ENCODE data around the gene DAP. TPM values are rescaled to one million over a fixed set of nuclear protein-coding genes. Genes with fewer than 3 reads are reported as not detected.

The DAP gene
- total and polyA plus RNA-seq, 2 donors from 2014 or later, result 123 to 133 TPM

DNA sequence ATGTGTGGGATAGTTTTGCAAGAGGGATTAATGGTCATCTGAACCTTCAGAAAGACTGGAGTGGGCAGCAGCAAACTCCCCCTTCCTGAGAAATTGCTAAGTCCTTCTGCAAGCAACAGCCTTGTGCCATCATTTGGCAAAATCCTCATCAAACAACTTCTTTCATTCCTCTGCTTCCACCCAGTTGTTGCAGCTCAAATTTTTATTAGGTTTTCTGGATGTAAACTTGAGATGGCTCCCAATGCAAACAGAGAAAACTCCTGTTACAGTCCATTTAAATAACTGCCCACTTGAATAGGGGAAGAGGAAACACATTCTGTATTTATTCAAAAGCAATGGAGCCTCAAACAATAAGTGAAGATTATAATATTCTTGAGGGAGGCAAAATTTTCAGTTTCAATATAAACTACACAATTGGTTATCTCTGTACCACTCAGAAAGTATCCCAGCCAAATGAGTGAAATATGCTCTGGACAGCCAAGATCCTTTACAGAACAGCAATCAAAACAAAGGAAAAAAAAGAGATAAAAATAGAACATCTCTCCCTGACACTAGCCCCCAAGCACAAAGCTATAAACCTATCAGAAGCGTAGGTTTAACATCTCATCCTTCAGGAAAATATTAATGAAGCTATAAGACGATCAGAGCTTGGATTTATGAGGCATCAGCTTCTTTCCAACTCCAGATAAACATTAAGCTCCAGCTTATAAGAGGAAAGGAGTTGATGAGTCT lies 17.3 kb upstream of the DAP start:
- intact Hi-C loops (cut with DNase I), result no loop called here
- peak in 2 of 5 donors; percentile 45 to 65 for DNase-seq
- H3K4me1 ChIP-seq (ENCODE audit: control insufficient read depth in 2 of 3, insufficient read depth in 2 of 3, low read depth in 1 of 3, low read length in 3 of 3), result no peaks in the 10 kb centered on the region
- no peak overlapping the region for H3K9ac ChIP-seq (ENCODE audit: low read length in 3 of 3)
- no peak for FAIRE-seq
- no peak overlapping the region for H3K4me3 ChIP-seq (ENCODE audit: low read length in 3 of 3)
- H3K36me3 ChIP-seq (ENCODE audit: control insufficient read depth in 2 of 3, insufficient read depth in 3 of 3, low read length in 3 of 3), result no peaks in the 10 kb centered on the region
- no peak overlapping the region for H3K27ac ChIP-seq (ENCODE audit: low read depth in 2 of 2, low read length in 2 of 2)
- TF ChIP-seq, protein P1, sequence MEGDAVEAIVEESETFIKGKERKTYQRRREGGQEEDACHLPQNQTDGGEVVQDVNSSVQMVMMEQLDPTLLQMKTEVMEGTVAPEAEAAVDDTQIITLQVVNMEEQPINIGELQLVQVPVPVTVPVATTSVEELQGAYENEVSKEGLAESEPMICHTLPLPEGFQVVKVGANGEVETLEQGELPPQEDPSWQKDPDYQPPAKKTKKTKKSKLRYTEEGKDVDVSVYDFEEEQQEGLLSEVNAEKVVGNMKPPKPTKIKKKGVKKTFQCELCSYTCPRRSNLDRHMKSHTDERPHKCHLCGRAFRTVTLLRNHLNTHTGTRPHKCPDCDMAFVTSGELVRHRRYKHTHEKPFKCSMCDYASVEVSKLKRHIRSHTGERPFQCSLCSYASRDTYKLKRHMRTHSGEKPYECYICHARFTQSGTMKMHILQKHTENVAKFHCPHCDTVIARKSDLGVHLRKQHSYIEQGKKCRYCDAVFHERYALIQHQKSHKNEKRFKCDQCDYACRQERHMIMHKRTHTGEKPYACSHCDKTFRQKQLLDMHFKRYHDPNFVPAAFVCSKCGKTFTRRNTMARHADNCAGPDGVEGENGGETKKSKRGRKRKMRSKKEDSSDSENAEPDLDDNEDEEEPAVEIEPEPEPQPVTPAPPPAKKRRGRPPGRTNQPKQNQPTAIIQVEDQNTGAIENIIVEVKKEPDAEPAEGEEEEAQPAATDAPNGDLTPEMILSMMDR (IDR thresholded peaks at IDR 0.05; ENCODE audit: borderline replicate concordance, extremely low read depth, insufficient read depth), result no peak
- H3K9me3 ChIP-seq (ENCODE audit: control insufficient read depth in 2 of 3, insufficient read depth in 1 of 3, low read length in 3 of 3), result no peaks in the 10 kb centered on the region
- no peaks in the 10 kb centered on the region for H3K27me3 ChIP-seq (ENCODE audit: control insufficient read depth, insufficient read depth, low read length)

GRCh38 chr5:10775646-10776045 lies 14.6 kb upstream of the DAP start:
- Histone ChIP-seq H3K9me3 (ENCODE audit: control insufficient read depth in 2 of 3, insufficient read depth in 1 of 3, low read length in 3 of 3) (no peaks in the 10 kb centered on the region), H3K27ac (ENCODE audit: low read depth in 2 of 2, low read length in 2 of 2) (no peak overlapping the region), H3K9ac (ENCODE audit: low read length in 3 of 3) (no peak overlapping the region), H3K27me3 (ENCODE audit: control insufficient read depth, insufficient read depth, low read length) (no peaks in the 10 kb centered on the region), H3K4me1 (ENCODE audit: control insufficient read depth in 2 of 3, insufficient read depth in 2 of 3, low read depth in 1 of 3, low read length in 3 of 3) (no peaks in the 10 kb centered on the region), H3K4me3 (ENCODE audit: low read length in 3 of 3) (no peak overlapping the region), H3K36me3 (ENCODE audit: control insufficient read depth in 2 of 3, insufficient read depth in 3 of 3, low read length in 3 of 3) (no peaks in the 10 kb centered on the region)
- FAIRE-seq (no peak), DNase-seq (no peak)
- intact Hi-C loops (cut with DNase I), result no loop called here
- TF ChIP-seq, protein P1 (IDR thresholded peaks at IDR 0.05; ENCODE audit: borderline replicate concordance, extremely low read depth, insufficient read depth), result no peak

GRCh38 chr5:10772901-10773585 lies 12.0 kb upstream of the DAP start:
- intact Hi-C loops (cut with DNase I), result no loop called here
- no peak for FAIRE-seq

More at GRCh38 chr5:10772901-10773585, 12.0 kb upstream of the DAP start:
- H3K27ac ChIP-seq (ENCODE audit: low read depth in 2 of 2, low read length in 2 of 2), result no peak overlapping the region
- peak in 1 of 5 donors; percentile 24 for DNase-seq
- H3K27me3 ChIP-seq (ENCODE audit: control insufficient read depth, insufficient read depth, low read length), result no peaks in the 10 kb centered on the region
- H3K4me3 ChIP-seq (ENCODE audit: low read length in 3 of 3), result no peak overlapping the region
- no peak overlapping the region for H3K9ac ChIP-seq (ENCODE audit: low read length in 3 of 3)
- H3K4me1 ChIP-seq (ENCODE audit: control insufficient read depth in 2 of 3, insufficient read depth in 2 of 3, low read depth in 1 of 3, low read length in 3 of 3), result no peaks in the 10 kb centered on the region
- TF ChIP-seq, protein P1 (IDR thresholded peaks at IDR 0.05; ENCODE audit: borderline replicate concordance, extremely low read depth, insufficient read depth), result no peak
- no peaks in the 10 kb centered on the region for H3K9me3 ChIP-seq (ENCODE audit: control insufficient read depth in 2 of 3, insufficient read depth in 1 of 3, low read length in 3 of 3)
- H3K36me3 ChIP-seq (ENCODE audit: control insufficient read depth in 2 of 3, insufficient read depth in 3 of 3, low read length in 3 of 3), result no peaks in the 10 kb centered on the region
